ENCODE results near the gene USP5.

GRCh38 chr12:6827982-6828780 lies 23.8 kb upstream of the USP5 start, which contains the start of gene P3H3:
- peak; percentile 11; the same call in 1 of the 2 replicates for TF ChIP-seq ZBTB7A (IDR thresholded peaks at IDR 0.05; ENCODE audit: low read depth)
- TF ChIP-seq EP300 (IDR thresholded peaks at IDR 0.05; ENCODE audit: borderline replicate concordance), result no peak
- TF ChIP-seq, protein P1, sequence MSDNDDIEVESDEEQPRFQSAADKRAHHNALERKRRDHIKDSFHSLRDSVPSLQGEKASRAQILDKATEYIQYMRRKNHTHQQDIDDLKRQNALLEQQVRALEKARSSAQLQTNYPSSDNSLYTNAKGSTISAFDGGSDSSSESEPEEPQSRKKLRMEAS (IDR thresholded peaks at IDR 0.05), result 0 out of 2 replicates have a peak, but pooled peaks have one; percentile 20
- TF ChIP-seq CEBPB (IDR thresholded peaks at IDR 0.05), result no peak
- TF ChIP-seq TEAD4 (IDR thresholded peaks at IDR 0.05), result no peak
- TF ChIP-seq CREB1 (IDR thresholded peaks at IDR 0.05; ENCODE audit: low read depth), result no peak
- TF ChIP-seq FOXM1 (IDR thresholded peaks at IDR 0.05; ENCODE audit: borderline replicate concordance, low read depth), result no peak
- no peak for TF ChIP-seq RAD21 (IDR thresholded peaks at IDR 0.05; ENCODE audit: low read depth)
- TF ChIP-seq, protein P2, sequence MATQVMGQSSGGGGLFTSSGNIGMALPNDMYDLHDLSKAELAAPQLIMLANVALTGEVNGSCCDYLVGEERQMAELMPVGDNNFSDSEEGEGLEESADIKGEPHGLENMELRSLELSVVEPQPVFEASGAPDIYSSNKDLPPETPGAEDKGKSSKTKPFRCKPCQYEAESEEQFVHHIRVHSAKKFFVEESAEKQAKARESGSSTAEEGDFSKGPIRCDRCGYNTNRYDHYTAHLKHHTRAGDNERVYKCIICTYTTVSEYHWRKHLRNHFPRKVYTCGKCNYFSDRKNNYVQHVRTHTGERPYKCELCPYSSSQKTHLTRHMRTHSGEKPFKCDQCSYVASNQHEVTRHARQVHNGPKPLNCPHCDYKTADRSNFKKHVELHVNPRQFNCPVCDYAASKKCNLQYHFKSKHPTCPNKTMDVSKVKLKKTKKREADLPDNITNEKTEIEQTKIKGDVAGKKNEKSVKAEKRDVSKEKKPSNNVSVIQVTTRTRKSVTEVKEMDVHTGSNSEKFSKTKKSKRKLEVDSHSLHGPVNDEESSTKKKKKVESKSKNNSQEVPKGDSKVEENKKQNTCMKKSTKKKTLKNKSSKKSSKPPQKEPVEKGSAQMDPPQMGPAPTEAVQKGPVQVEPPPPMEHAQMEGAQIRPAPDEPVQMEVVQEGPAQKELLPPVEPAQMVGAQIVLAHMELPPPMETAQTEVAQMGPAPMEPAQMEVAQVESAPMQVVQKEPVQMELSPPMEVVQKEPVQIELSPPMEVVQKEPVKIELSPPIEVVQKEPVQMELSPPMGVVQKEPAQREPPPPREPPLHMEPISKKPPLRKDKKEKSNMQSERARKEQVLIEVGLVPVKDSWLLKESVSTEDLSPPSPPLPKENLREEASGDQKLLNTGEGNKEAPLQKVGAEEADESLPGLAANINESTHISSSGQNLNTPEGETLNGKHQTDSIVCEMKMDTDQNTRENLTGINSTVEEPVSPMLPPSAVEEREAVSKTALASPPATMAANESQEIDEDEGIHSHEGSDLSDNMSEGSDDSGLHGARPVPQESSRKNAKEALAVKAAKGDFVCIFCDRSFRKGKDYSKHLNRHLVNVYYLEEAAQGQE (IDR thresholded peaks at IDR 0.05; ENCODE audit: low read depth), result no peak
- no peak for TF ChIP-seq NFIC (IDR thresholded peaks at IDR 0.05)
- TF ChIP-seq TAF1 (IDR thresholded peaks at IDR 0.05; ENCODE audit: low read depth), result no peak; the same call in 1 of the 2 replicates
- TF ChIP-seq EGR1 (IDR thresholded peaks at IDR 0.05), result no peak; the same call in 1 of the 2 replicates
- TF ChIP-seq, protein P3, sequence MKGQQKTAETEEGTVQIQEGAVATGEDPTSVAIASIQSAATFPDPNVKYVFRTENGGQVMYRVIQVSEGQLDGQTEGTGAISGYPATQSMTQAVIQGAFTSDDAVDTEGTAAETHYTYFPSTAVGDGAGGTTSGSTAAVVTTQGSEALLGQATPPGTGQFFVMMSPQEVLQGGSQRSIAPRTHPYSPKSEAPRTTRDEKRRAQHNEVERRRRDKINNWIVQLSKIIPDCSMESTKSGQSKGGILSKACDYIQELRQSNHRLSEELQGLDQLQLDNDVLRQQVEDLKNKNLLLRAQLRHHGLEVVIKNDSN (IDR thresholded peaks at IDR 0.05), result no peak
- TF ChIP-seq YY1 (IDR thresholded peaks at IDR 0.05; ENCODE audit: low read depth), result no peak

Data from Ishikawa (cell line).